Neural cell (in vitro differentiated cells): Measurements from ENCODE around the gene ZBTB48. TPM values are rescaled to one million over a fixed set of nuclear protein-coding genes. Genes with fewer than 3 reads are reported as not detected.

ENCODE experiments used
- H2AFZ ChIP-seq: fragments of 200-600, 300-800 bp; sonication (generic), shearing (Covaris generic); 2 replicates; pipeline ENCODE4 v1.6.0; 2014; ENCODE audit warnings: low read depth, mild to moderate bottlenecking, antibody characterized with exemption, low read length, moderate library complexity
- H3F3A ChIP-seq: fragments of 200-600 bp; shearing (Covaris generic); 2 replicates; pipeline ENCODE4 v1.6.1; 2016; ENCODE audit warnings: mild to moderate bottlenecking, moderate library complexity, mixed read lengths, antibody characterized with exemption, low read length; ENCODE audit not compliant: insufficient read depth, poor library complexity, severe bottlenecking
- H3K27ac ChIP-seq: fragments of 200-600, 300-800 bp; sonication (generic), shearing (Covaris generic); 2 replicates; pipeline ENCODE4 v1.5.1; 2014; ENCODE audit warnings: mild to moderate bottlenecking, low read length, moderate library complexity
- H3K27me3 ChIP-seq: fragments of 300-800, 200-600 bp; sonication (generic), shearing (Covaris generic); 2 replicates; pipeline ENCODE4 v1.6.0; 2014; ENCODE audit warnings: mild to moderate bottlenecking, low read depth, low read length, moderate library complexity; ENCODE audit not compliant: insufficient read depth
- H3K36me3 ChIP-seq: fragments of 300-800, 200-600 bp; sonication (generic), shearing (Covaris generic); 2 replicates; pipeline ENCODE4 v1.5.1; 2014; ENCODE audit warnings: mild to moderate bottlenecking, antibody characterized with exemption, low read length, moderate library complexity; ENCODE audit not compliant: insufficient read depth
- H3K4me2 ChIP-seq: fragments of 300-800, 200-600 bp; sonication (generic), shearing (Covaris generic); 2 replicates; pipeline ENCODE4 v1.6.0; 2014; ENCODE audit warnings: mild to moderate bottlenecking, low read length
- H3K4me3 ChIP-seq: fragments of 300-800, 200-600 bp; sonication (generic), shearing (Covaris generic); 2 replicates; pipeline ENCODE4 v1.5.1; 2014; ENCODE audit warnings: mild to moderate bottlenecking, low read length, moderate library complexity
- H3K79me2 ChIP-seq: fragments of 200-600 bp; shearing (Covaris generic); replicated peaks from 2 replicates; pipeline ENCODE4 v1.6.0; 2014; ENCODE audit warnings: mild to moderate bottlenecking, low read length, moderate library complexity; ENCODE audit not compliant: insufficient read depth
- H3K9ac ChIP-seq: fragments of 300-800, 200-600 bp; sonication (generic), shearing (Covaris generic); 2 replicates; pipeline ENCODE4 v1.6.1; 2016; ENCODE audit warnings: mild to moderate bottlenecking, low read length, mixed read lengths
- H3K9me2 ChIP-seq: fragments of 200-600 bp; shearing (Covaris generic); 2 replicates; pipeline ENCODE4 v1.6.1; 2016; ENCODE audit warnings: mild to moderate bottlenecking, low read length, mixed read lengths; ENCODE audit not compliant: insufficient read depth
- H3K9me3 ChIP-seq: fragments of 200-600, 300-800 bp; sonication (generic), shearing (Covaris generic); 2 replicates; pipeline ENCODE4 v1.6.1; 2016; ENCODE audit warnings: mild to moderate bottlenecking, mixed run types, low read length, moderate library complexity, mixed read lengths
- H4K20me1 ChIP-seq: fragments of 200-600 bp; shearing (Covaris generic); 2 replicates; pipeline ENCODE4 v1.6.1; 2016; ENCODE audit warnings: mild to moderate bottlenecking, mixed run types; ENCODE audit not compliant: insufficient read depth
- CTCF ChIP-seq: fragments of 450-650 bp; IDR thresholded peaks from 2 replicates; pipeline ENCODE4 v1.5.1; 2014; ENCODE audit warnings: antibody characterized with exemption, mild to moderate bottlenecking, moderate library complexity; ENCODE audit not compliant: poor library complexity, severe bottlenecking
- EP300 ChIP-seq: fragments of 450-650 bp; conservative IDR thresholded peaks from 2 replicates; pipeline ENCODE4 v1.6.1; 2014; ENCODE audit warnings: antibody characterized with exemption, mild to moderate bottlenecking, moderate library complexity; ENCODE audit not compliant: poor library complexity, severe bottlenecking
- EZH2 ChIP-seq: fragments of 200-600, 300-800 bp; shearing (Covaris generic), sonication (generic); IDR thresholded peaks from 2 replicates; pipeline ENCODE4 v1.6.1; 2014; ENCODE audit warnings: antibody characterized with exemption, low read length, borderline replicate concordance, mild to moderate bottlenecking; ENCODE audit not compliant: insufficient read depth, poor library complexity, severe bottlenecking
- MXI1 ChIP-seq: fragments of 450-650 bp; conservative IDR thresholded peaks from 2 replicates; pipeline ENCODE4 v1.6.1; 2014; ENCODE audit warnings: antibody characterized with exemption, mild to moderate bottlenecking; ENCODE audit not compliant: poor library complexity, severe bottlenecking
- POLR2AphosphoS5 ChIP-seq: IDR thresholded peaks from 2 replicates; pipeline ENCODE4 v1.6.1; 2012
- RAD21 ChIP-seq: fragments of 450-650 bp; conservative IDR thresholded peaks from 2 replicates; pipeline ENCODE4 v1.6.1; 2014; ENCODE audit warnings: antibody characterized with exemption, mild to moderate bottlenecking, moderate library complexity
- SMC3 ChIP-seq: fragments of 450-650 bp; conservative IDR thresholded peaks from 2 replicates; pipeline ENCODE4 v1.6.1; 2014; ENCODE audit warnings: antibody characterized with exemption, mild to moderate bottlenecking, moderate library complexity; ENCODE audit not compliant: poor library complexity
- TAF1 ChIP-seq: IDR thresholded peaks from 2 replicates; pipeline ENCODE4 v1.6.1; 2012; ENCODE audit warnings: low read depth
- polyA plus RNA-seq: library from polyadenylated mRNA; depleted of rRNA; stranded (reverse); fragments of >200 nt; gene quantifications from 2 replicates; pipeline ENCODE4 v1.2.3, GENCODE V29; 2014
- TF ChIP-seq, protein P1 (sequence below): IDR thresholded peaks from 2 replicates; pipeline ENCODE4 v1.6.1; 2012; ENCODE audit warnings: borderline replicate concordance

The ZBTB48 gene
- polyA plus RNA-seq, 1 donor from 2014 or later, result 48.2 TPM

- H3K36me3 ChIP-seq, result no peaks in the 10 kb centered on the region
- no peak for TF ChIP-seq SMC3
- no peak overlapping the region for H3K4me3 ChIP-seq
- no peaks in the 10 kb centered on the region for H3K9me3 ChIP-seq
- H3K9ac ChIP-seq, result no peak overlapping the region
- no peaks in the 10 kb centered on the region for H3K9me2 ChIP-seq
- H3K27me3 ChIP-seq, result no peaks in the 10 kb centered on the region
- H4K20me1 ChIP-seq, result no peaks in the 10 kb centered on the region
- H3K79me2 ChIP-seq, result no peaks in the 10 kb centered on the region
- H3K27ac ChIP-seq, result no peak overlapping the region
- no peak overlapping the region for H3K4me2 ChIP-seq
- no peak overlapping the region for H2AFZ ChIP-seq
- H3F3A ChIP-seq, result no peaks in the 10 kb centered on the region
Observed at GRCh38 chr1:6569033-6569432, 10.8 kb upstream of the ZBTB48 start.

GRCh38 chr1:6570100-6570499, 9.7 kb upstream of the ZBTB48 start:
- Histone ChIP-seq H2AFZ (no peak overlapping the region), H3F3A (no peaks in the 10 kb centered on the region), H3K4me2 (no peak overlapping the region), H3K9me3 (no peaks in the 10 kb centered on the region), H3K4me3 (no peak overlapping the region), H3K9ac (no peak overlapping the region), H3K9me2 (no peaks in the 10 kb centered on the region), H3K27me3 (no peaks in the 10 kb centered on the region), H3K79me2 (no peaks in the 10 kb centered on the region), H4K20me1 (no peaks in the 10 kb centered on the region), H3K36me3 (no peaks in the 10 kb centered on the region), H3K27ac (no peak overlapping the region)
- TF ChIP-seq CTCF (no peak), MXI1 (no peak), SMC3 (no peak), POLR2AphosphoS5 (no peak), TAF1 (no peak), EP300 (no peak)
- TF ChIP-seq, protein P1, sequence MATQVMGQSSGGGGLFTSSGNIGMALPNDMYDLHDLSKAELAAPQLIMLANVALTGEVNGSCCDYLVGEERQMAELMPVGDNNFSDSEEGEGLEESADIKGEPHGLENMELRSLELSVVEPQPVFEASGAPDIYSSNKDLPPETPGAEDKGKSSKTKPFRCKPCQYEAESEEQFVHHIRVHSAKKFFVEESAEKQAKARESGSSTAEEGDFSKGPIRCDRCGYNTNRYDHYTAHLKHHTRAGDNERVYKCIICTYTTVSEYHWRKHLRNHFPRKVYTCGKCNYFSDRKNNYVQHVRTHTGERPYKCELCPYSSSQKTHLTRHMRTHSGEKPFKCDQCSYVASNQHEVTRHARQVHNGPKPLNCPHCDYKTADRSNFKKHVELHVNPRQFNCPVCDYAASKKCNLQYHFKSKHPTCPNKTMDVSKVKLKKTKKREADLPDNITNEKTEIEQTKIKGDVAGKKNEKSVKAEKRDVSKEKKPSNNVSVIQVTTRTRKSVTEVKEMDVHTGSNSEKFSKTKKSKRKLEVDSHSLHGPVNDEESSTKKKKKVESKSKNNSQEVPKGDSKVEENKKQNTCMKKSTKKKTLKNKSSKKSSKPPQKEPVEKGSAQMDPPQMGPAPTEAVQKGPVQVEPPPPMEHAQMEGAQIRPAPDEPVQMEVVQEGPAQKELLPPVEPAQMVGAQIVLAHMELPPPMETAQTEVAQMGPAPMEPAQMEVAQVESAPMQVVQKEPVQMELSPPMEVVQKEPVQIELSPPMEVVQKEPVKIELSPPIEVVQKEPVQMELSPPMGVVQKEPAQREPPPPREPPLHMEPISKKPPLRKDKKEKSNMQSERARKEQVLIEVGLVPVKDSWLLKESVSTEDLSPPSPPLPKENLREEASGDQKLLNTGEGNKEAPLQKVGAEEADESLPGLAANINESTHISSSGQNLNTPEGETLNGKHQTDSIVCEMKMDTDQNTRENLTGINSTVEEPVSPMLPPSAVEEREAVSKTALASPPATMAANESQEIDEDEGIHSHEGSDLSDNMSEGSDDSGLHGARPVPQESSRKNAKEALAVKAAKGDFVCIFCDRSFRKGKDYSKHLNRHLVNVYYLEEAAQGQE, result no peak

GRCh38 chr1:6570987-6571386, 8.8 kb upstream of the ZBTB48 start:
- H3K4me2 ChIP-seq, result no peak overlapping the region
- no peak overlapping the region for H3K27ac ChIP-seq
- H3K36me3 ChIP-seq, result no peaks in the 10 kb centered on the region
- H3F3A ChIP-seq, result no peaks in the 10 kb centered on the region
- TF ChIP-seq POLR2AphosphoS5 (no peak), EP300 (no peak), MXI1 (no peak), EZH2 (no peak), SMC3 (no peak), TAF1 (no peak), RAD21 (no peak)
- no peaks in the 10 kb centered on the region for H3K9me2 ChIP-seq
- no peaks in the 10 kb centered on the region for H3K9me3 ChIP-seq
- no peak overlapping the region for H2AFZ ChIP-seq
- H3K4me3 ChIP-seq, result no peak overlapping the region
- no peaks in the 10 kb centered on the region for H3K79me2 ChIP-seq
- H3K9ac ChIP-seq, result no peak overlapping the region
- H4K20me1 ChIP-seq, result no peaks in the 10 kb centered on the region
- H3K27me3 ChIP-seq, result no peaks in the 10 kb centered on the region
